Fibroblast of mammary gland (primary cell): ENCODE measurements around the gene JCHAIN.
"Not testable (repeated sequence)": the region's sequence is repeated elsewhere in the genome, so short reads cannot be mapped to it uniquely, and the experiment has no call there.

Source experiments
- DNase-seq: peaks from one replicate; pipeline ENCODE4 v3.0.0-alpha.2; 2010; ENCODE audit warnings: low read depth
- H3K4me3 ChIP-seq: 2 replicates; pipeline ENCODE4 v1.5.1; 2011; ENCODE audit warnings: low read depth, mild to moderate bottlenecking, low read length, moderate library complexity; ENCODE audit not compliant: control insufficient read depth
- TF ChIP-seq, protein P1 (sequence below): conservative IDR thresholded peaks from 2 replicates; pipeline ENCODE4 v1.5.1; 2011; ENCODE audit warnings: low read depth, low read length, inconsistent platforms; ENCODE audit not compliant: control insufficient read depth, insufficient read depth

The JCHAIN gene

GRCh38 chr4:70704215-70704930 lies 38.1 kb upstream of the JCHAIN start:
- peak; percentile 61 for DNase-seq
- H3K4me3 ChIP-seq = peak overlapping the region; percentile 84
- TF ChIP-seq, protein P1, sequence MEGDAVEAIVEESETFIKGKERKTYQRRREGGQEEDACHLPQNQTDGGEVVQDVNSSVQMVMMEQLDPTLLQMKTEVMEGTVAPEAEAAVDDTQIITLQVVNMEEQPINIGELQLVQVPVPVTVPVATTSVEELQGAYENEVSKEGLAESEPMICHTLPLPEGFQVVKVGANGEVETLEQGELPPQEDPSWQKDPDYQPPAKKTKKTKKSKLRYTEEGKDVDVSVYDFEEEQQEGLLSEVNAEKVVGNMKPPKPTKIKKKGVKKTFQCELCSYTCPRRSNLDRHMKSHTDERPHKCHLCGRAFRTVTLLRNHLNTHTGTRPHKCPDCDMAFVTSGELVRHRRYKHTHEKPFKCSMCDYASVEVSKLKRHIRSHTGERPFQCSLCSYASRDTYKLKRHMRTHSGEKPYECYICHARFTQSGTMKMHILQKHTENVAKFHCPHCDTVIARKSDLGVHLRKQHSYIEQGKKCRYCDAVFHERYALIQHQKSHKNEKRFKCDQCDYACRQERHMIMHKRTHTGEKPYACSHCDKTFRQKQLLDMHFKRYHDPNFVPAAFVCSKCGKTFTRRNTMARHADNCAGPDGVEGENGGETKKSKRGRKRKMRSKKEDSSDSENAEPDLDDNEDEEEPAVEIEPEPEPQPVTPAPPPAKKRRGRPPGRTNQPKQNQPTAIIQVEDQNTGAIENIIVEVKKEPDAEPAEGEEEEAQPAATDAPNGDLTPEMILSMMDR = peak; percentile 18

- TF ChIP-seq, protein P1 = no peak
- peak overlapping the region; percentile 84 for H3K4me3 ChIP-seq
- DNase-seq = peak; percentile 82
Observed at GRCh38 chr4:70703619-70704214, 37.4 kb upstream of the JCHAIN start.

- DNase-seq, H3K4me3 ChIP-seq: not testable (repeated sequence)
Observed at GRCh38 chr4:70702592-70702991, 36.3 kb upstream of the JCHAIN start.

DNA sequence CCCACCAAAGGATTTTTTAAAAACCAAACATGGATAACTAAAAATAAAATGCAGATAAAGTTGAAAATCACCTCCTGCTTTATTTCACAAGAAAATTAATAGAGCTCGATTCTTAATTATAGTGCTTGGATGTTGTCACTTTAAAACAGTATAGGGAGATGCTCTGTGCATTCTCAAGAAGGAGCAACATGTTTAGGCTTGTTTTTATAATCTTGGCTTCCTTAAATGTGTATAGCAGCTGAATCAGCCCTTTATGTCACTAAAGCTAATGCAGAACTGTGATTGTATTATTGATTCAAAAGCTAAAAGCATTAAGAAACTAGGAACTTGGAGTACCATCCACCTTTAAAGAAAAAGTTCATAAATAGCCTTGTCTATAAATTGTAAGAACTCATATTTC lies 35.0 kb upstream of the JCHAIN start:
- H3K4me3 ChIP-seq = no peak overlapping the region
- no peak for DNase-seq
- TF ChIP-seq, protein P1 = no peak

GRCh38 chr4:70700712-70701111 lies 34.4 kb upstream of the JCHAIN start:
- DNase-seq = no peak
- TF ChIP-seq, protein P1 = no peak
- no peak overlapping the region for H3K4me3 ChIP-seq

- not testable (repeated sequence) for DNase-seq, H3K4me3 ChIP-seq
Observed at GRCh38 chr4:70698435-70698834, 32.1 kb upstream of the JCHAIN start.

- not testable (repeated sequence) for DNase-seq, H3K4me3 ChIP-seq
Observed at GRCh38 chr4:70694633-70695032, 28.3 kb upstream of the JCHAIN start.

DNA sequence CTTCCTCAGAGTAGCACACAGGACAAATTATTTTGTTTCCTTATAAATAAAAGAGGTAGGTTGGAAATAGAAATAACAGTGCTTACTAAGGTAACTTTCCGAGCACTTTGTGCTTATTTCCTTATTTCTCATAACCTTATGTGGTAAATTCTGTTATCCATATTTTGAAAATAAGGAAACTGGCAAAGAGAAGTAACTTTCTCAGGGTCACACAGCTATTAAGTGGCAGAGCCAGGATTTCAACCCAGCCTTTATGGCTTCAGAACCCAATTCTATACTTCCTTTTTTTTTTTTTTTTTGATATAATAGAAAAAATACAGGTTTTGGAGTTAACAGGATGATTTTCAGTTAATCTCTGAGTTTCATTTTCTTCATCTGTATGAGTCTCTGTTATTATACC lies 25.4 kb upstream of the JCHAIN start:
- TF ChIP-seq, protein P1 = no peak
- DNase-seq = no peak
- no peak overlapping the region for H3K4me3 ChIP-seq
